Stimulated activated CD4-positive, alpha-beta T cell treated with anti-CD3 and anti-CD28 coated beads, Interleukin-12 subunit alpha, Interleukin-12 subunit beta, amount 100 ng/mL, for 48 hours (primary cell): Measurements from ENCODE around the gene NDUFC2.
"Not testable (repeated sequence)": the region's sequence is repeated elsewhere in the genome, so short reads cannot be mapped to it uniquely, and the experiment has no call there.

ENCODE experiments used
- DNase-seq, 3 donors: peaks; one replicate each; pipeline ENCODE4 v3.0.0-alpha.2; 2020; ENCODE audit warnings: low read depth in 2 of 3, low spot score in 1 of 3

The NDUFC2 gene

DNA sequence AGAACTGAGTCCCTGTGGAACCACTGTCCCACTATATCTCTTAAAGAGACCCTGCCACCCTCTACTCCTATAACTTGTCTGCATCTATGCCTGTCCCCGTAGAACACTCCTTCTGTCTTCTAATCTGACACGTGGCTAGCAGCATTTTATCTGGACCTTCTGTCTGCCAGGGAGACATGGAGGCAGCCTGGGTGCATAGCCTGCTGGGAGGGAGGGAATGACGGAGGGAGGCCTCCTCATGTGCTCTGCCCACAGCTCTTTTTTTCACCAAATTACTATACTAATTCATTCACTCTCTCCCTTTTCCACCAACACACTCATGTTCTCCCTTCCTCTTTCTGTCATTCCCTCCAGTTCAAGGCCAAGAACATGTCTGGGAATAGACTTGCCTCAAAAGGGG lies 23.6 kb downstream of the NDUFC2 start:
- DNase-seq = no peak

DNA sequence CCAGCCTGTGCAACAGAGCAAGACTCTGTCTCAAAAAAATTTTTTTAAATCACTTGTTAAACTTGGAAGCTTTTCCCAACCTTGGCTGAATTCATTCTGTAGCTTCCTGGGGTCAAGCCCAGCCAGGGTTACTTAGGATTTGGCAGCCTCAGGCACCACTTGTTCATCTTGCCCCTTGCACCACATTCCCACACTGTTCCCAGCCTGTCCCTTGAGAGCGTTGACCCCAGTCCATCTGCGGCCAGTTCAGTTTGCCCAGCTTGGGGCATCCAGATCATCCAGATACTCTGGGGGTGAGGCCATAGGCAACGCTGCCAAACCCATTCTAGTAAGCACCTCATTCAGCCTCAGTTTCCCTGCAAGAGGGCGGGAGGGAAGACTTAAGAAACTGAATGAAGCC lies 24.7 kb downstream of the NDUFC2 start:
- no peak for DNase-seq

DNA sequence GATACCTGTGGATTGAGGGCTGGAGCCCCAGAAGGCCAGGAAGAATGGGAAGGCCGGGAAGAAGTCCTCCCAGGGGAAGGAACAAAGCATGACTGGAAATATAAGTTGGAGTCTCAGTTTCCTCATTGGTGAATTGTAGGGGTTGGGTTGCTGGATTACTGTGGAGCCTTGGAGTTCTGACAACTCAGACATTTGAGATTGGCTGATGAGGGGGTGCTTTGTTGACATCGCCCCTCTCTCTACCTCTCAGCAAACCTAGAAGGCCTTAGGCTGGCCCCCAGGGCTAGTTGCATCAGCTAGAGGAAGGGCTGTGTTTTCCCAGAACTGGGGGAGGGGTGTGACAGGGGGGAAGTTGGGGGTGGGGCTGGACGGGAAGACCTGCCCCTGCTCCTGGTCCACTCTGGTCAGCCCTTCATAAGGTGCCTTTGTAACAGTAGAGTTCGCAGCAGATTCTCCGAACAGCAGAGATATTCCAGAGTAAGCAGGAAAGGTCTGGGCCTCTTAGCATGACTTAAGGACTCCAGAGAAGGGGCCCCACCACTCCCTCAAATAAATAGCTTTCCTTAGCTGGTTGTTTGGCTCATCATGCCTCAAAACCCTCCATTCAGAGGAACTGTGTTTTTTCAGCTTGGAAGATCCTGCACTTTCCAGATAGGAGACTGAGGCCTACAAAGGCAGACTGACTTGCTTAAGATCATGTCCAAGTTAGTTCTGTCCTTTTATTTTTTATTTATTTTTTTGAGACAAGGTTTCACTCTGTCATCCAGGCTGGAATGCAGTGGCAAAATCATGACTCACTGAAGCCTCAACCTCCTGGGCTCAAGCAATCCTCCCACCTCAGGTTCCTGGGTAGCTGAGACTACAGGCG lies 28.5 kb downstream of the NDUFC2 start:
- DNase-seq = no peak

DNA sequence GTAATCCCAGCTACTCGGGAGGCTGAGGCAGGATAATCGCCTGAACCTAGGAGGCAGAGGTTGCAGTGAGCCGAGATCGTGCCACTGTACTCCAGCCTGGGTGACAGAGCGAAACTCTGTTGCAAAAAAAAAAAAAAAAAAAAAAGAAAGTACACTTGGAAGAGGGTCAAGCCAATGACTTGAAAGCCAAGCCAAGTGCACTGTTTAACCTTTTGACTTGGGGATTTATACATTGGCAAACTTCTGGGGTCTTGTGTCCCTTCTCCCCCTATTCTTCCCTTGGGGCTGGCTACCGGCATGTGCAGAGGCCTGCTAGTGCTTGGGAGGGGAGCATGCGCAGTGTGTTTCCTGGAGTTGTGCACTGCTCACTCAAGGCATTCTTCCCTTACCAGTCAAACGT lies 30.3 kb downstream of the NDUFC2 start:
- no peak for DNase-seq

DNA sequence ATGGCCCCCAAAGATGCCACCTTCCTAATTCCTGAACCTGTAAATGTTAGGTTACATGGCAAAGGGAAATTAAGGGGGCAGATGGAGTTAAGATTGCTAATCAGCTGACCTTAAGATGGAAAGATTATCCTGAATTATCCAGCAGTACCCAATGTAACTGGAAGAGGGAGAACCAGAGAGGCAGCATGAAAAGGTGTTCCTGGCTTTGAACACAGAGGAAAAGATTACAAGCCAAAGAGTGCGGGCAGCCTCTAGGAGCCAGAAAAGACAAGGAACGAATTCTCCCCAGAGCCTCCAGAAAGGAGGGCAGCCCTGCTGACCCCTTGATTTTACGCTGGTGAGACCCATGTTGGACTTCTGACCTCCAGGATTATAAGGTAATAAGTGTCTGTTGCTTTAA lies 31.1 kb downstream of the NDUFC2 start:
- DNase-seq = no peak

DNA sequence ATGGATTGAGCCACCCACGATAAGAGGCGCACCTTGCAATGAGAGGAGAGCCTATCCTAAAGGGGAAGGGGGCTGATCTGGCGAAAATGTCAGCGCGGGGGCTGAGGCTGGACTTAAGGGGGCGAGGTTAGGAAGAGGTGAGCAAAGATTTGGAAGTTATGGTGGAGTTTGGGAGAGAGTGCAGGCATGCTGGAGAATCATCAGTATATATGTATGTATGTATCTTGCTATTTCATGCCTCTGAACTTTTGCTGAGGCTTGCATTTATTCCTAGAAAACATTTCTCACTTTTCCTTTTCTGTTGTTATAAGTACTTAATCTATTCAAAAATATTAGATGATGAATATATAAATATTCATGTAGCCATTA lies 33.2 kb downstream of the NDUFC2 start:
- no peak for DNase-seq

DNA sequence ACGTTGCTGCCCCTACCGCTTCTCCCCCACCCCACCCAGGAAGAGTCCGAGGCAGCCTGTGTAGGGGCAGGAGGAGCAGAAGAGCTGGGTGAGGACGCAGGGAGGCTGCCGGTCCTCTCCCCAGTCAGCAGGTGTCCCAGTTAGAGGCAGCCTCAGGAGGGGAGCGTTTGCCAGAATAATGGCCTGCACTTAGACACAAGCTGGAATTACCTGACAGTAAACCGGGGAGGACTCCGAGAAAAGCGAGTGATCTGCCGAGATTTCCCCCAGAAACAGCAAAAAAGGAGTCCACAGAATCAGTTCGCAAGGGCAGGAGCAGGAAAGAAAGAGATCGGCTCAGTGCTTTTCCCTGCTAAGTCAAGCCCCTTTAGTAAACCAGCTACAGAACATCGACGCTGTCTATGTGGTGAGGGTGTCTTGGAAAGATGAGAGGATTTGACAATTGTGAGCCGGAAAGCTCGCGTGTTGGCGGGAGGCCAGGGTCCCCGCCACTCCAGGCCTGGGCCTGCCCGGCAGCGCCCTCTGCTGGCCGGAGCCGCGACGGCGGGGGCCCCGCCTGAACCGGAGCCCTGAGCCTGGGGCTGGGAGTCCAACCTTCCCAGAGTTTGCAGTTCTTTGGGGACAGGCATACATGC lies 33.7 kb downstream of the NDUFC2 start:
- DNase-seq = peak; percentile 51 to 73 (median 67)

DNA sequence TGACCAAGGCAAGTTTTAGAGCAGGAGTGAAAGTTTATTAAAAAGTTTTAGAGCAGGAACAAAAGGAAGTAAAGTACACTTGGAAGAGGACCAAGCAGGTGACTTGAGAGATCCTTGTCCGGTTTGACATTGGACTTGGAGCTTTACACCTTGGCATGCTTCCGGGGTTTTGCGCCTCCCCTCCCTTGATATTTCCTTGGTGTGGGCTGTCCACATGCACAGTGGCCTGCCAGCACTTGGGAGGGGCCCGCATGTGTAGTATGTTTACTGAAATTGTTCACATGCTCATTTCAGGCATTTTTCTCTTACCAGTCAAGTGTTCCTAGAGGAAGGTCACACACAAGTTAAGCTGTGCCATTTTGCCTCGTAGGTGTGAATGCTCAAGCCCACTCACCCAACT lies 35.0 kb downstream of the NDUFC2 start:
- DNase-seq = no peak

DNA sequence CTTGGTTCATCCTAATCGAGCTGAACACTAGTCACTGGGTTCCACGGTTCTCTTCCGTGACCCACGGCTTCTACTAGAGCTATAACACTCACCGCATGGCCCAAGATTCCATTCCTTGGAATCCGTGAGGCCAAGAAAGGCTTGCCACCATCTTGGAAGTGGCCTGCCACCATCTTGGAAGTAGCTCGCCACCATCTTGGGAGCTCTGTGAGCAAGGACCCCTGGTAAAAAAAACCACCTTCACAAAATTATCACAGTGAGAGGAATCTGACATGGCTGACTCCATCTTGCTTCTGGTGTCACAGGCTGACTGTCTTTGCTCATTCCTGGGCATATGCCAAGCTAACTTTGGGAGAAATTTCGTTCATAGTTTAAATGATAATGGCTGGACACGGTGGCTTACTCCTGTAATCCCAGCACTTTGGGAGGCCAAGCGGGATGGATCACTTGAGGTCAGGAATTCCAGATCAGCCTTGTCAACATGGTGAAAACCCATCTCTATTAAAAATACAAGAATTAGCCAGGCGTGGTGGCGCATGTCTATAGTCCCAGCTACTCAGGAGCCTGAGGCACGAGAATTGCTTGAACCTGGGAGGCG lies 37.7 kb downstream of the NDUFC2 start:
- no peak for DNase-seq

DNA sequence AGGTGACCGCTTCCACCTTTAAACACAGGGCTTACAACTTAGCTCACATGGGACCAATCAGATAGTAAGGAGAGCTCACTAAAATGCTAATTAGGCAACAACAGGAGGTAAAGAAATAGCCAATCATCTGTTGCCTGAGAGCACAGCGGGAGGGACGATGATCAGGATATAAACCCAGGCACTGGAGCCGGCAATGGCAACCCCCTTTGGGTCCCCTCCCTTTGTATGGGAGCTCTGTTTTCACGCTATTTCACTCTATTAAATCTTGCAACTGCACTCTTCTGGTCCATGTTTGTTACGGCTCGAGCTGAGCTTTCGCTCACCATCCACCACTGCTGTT lies 38.3 kb downstream of the NDUFC2 start:
- DNase-seq = not testable (repeated sequence)

DNA sequence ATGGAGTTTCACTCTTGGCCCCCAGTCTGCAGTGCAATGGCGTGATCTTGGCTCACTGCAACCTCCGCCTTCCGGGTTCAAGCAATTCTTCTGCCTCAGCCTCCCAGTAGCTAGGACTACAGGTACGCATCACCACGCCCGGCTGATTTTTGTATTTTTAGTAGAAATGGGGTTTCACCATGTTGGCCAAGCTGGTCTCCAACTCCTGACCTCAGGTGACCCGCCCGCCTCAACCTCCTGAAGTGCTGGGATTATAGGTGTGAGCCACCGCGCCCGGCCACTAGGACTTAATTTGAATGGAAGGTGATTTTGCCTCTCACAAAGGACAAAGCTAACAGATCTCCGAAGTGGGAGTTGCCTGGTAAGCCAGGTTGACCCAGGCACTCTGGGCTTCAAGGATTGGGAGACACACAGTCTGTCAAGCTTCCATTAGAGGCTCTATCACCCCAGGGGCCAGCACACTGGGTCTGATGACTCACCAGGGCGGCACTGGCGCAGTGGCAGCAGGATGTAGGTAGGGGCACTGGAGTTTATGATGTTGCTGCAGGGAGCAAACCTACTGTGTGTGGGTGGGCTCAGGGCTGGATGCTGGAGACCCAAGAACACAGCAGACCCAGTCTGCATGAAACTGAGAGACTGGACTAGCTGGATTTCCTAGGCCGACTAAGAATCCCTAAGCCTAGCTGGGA lies 38.8 kb downstream of the NDUFC2 start:
- DNase-seq = no peak

DNA sequence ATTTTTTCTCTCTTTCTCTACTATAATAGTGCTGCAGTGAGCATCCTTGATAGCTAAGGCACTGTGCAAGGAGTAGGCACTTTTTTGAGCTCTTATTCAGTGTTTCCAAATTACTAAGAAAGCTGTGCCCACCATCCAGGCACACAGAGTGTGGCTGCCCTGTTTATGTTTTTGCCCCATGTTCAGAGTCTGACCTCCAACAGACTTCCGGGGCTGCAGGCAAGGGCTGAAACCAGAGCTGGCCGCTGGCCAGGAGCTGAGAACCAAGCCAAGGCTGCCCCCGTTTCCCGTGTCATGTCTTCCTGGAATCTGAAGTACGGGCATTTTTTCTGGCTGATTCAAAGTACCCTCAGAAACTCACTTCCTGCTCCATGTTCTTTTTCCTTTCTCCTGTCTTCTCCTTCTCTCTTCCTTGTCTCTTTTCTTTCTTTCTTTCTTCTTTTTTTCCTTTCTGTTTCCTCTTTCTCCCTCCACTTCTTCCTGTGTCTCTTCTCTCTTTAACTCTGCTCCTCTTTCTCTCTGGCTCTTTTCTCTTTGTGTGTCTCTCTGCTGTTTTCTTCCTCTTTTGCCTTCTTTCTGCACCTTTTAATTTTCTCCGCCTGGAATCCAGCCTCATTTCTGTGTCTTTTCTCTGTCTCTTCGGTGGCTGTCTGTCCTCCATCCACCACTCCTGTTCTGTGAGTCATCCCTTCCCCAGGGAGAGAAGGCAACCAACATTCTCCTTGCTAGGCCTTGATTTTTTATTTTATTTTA lies 39.6 kb downstream of the NDUFC2 start:
- peak in 2 of 3 donors; percentile 7 to 16 for DNase-seq

DNA sequence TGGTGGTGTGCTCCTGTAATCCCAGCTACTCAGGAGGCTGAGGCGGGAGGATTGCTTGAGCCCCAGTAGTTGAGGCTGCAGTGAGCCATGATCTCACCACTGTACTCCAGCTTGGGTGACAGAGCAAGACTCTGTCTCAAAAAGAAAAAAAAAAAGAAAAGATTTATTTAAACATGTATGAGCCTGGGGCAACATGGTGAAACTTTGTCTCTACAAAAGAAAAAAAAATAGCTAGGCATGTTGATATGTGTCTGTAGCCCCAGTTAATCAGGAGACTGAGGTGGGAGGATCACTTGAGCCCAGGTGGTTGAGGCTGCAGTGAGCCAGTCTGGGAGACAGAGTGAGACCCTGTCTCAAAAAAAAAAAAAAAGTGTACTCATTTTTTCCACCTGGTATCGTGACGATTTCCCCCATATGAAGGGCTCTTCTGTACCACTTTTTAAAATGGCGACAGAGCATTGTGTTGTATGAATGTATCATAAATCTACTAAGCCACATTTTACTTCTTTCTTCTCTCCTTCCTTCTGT lies 40.2 kb downstream of the NDUFC2 start:
- no peak for DNase-seq

DNA sequence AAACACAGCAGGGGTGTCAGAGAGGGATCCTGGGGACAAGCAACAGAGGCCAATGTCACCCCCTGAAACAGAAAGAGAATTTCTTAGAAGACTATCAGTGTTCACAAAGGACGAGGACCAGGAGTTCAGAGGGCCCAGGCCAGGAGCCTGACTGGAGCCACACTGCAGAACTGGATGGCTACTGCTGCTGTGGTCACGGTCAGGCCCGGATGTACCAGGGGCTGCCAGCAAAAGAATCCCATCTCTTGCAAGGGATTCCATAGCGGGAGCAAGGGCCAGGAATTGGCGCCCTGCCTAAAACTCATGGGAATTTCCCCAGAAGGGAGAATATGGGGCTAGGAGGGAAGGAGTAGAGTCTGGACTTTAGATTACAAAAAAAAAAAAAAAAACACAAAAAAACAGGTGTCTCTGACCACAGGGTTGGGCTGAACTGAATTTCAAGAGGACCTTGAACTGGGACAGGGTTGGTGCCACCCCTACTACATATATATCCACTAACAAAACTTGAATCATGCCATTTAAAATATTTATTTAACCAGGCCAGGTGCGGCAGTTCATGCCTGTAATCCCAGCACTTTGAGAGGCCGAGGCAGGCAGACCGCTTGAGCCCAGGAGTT lies 40.9 kb downstream of the NDUFC2 start:
- DNase-seq = no peak

DNA sequence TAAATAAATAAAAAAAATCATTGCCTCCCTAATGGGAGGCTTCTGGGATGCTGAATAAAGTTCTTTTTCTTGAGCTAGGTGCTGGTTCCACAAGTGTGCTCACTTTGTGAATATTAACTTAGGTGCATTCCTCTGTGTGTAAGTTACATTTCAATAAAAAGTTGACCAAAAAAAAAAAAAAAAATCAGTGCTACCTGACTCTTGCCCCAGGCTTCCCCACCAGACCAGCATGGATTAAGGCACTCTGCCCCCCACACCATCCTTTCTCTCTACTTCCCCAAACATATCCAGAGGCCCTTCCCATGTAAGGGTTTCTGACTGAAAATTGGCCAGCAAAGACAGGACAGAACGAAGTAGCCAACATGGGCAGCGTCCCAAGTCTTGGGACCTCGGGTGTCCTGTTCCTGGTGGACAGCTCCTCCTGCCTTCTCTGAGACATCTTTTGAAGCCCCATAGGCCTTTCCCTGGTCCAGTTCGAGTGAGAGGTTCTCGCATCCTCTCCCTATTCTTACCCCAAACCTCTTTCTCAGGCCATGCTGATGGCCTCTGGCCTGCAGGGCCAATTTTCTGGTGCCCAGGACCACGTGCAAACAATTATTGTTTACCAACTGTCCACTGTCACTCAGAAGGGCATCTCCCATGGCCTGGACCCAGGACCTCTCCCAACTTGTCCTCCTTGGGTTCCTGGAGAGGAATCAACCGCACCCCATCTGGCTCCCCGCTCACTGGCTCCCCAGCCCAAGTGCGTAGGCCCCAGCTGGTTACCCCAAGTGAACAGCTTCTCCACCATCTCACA lies 41.6 kb downstream of the NDUFC2 start:
- no peak for DNase-seq

DNA sequence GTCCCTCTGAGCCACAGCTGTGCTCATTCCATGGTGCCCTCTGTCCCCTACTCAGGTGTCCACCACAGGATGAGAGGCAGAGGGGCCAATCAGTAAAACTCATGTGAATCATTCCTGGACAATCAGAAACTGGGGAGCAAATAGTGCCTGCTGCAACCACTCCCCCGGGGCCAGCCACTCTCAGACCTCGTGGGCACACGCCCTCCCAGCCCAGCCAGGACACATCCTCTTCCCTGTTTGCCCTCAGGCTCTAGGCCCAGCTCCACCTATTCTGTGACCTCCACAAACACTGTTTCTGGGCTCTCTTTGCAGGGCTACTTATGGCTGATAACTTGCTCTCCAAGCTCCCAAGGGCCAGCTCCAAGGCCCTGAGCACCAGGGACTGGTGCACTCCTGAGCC lies 42.6 kb downstream of the NDUFC2 start:
- no peak for DNase-seq

DNA sequence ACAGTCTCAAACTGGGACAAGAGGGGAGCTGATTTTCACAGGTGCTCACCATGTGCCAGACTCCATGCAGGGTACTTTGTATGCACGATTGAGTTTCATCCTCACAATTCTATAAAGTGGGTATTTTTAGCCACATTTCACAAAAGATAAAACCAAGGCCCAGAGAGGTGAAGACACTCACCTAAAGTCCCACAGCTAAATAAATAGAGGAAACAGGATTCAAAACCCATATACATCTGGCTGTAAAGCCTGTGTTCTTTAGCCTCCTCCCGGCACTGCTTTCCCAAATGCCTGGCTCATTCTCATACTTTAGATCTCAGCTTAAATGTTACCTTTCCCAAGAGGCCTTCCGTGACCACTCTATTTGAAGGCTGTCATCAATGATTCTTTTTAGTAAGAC lies 43.3 kb downstream of the NDUFC2 start:
- DNase-seq = no peak

DNA sequence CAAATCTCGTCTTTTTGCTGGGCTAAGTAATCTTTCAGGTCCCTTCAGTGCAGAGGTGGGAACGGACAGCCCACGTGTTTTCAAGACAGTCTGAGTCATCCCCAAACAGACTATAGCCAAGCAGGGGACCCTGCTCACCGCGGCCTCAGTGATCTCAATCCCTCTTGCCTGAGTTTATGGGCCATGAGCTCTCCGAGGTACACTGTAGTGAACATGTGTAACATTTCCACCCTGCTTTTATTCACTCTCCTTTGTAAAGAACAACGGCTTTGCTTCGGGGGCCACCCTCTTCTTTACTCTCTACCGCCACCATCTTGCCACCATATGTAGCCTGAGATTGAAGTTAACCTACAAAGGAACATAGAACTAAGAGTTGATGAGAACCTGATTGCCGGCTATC lies 45.0 kb downstream of the NDUFC2 start:
- DNase-seq = no peak

DNA sequence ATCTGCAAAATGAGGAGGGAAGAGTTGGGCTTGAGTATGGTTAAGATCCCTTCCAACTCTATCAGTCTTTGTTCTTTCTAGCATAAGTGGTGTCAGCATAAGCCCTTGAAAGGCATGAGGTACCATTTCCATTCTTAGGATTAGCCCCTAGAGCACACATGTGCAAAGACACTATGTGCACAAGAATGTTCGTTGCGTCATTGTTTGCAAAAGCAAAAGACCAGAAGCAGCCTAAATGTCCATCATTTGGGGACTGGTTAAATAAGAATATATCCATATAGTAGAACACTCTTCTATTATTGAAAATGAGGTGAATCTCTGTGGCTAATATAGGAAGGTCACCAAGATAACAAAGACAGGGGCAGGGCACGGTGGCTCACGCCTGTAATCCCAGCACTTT lies 46.6 kb downstream of the NDUFC2 start:
- no peak for DNase-seq

DNA sequence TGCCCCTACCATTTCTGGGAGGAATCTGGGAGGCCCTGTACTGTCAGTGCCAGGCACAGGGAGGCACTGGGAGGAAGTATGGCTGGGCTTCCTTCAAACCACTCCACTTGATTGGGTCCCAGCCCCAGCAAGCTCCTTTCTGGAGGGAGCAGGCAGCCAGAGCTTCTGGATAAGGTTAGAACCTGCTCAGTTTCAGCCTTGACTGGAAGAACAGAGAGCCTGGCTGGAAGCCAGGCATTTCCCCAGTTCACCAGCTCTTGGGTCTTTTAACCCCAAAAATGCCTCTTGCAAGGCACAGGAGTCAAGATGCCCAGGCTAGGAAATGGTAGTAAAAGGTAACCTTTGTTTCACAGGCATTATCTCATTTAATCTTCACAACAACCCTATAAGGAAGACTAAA lies 47.6 kb downstream of the NDUFC2 start:
- DNase-seq = no peak
